Heart left ventricle (tissue), 16 donors: ENCODE data around the gene TYSND1. TPM values are rescaled to one million over a fixed set of nuclear protein-coding genes. Genes with fewer than 3 reads are reported as not detected.
A peak's percentile ranks its signal among the peaks of the same experiment; 100 is the strongest.

ENCODE experiments used
- ATAC-seq, 4 donors: fragments of 200-7000 bp; cut with Tn5 transposase; one replicate each; pipeline ENCODE4 v1.9.1; 2020 to 2022; ENCODE audit warnings: moderate library complexity in 4 of 4, mild to moderate bottlenecking in 3 of 4, moderate number of reproducible peaks in 1 of 4
- DNase-seq, 5 donors: peaks; one replicate each; pipeline ENCODE4 v3.0.0-alpha.2; 2020
- H3K27ac ChIP-seq, 12 donors: fragments of 200-600 bp; sonication (generic) in 4 of 12; one replicate each; pipeline versions ENCODE4 v1.5.0 to v1.8.0; 2016 to 2022; ENCODE audit warnings: mild to moderate bottlenecking in 2 of 12
- H3K27me3 ChIP-seq, 9 donors: fragments of 200-600 bp; sonication (generic) in 2 of 9; one replicate each; pipeline versions ENCODE4 v1.5.1 to v1.8.0; 2016 to 2022; ENCODE audit warnings: mild to moderate bottlenecking in 3 of 9
- H3K36me3 ChIP-seq, 9 donors: fragments of 200-600 bp; sonication (generic) in 2 of 9; one replicate each; pipeline versions ENCODE4 v1.5.0 to v1.8.0; 2018 to 2022; ENCODE audit warnings: mild to moderate bottlenecking in 2 of 9
- H3K4me1 ChIP-seq, 12 donors: fragments of 200-600 bp; sonication (generic) in 4 of 12; one replicate each; pipeline versions ENCODE4 v1.5.0 to v1.8.0; 2016 to 2022; ENCODE audit warnings: mild to moderate bottlenecking in 3 of 12
- H3K4me3 ChIP-seq, 12 donors: fragments of 200-600 bp; sonication (generic) in 4 of 12; one replicate each; pipeline versions ENCODE4 v1.5.0 to v1.8.0; 2017 to 2022; ENCODE audit warnings: mild to moderate bottlenecking in 9 of 12, moderate library complexity in 4 of 12
- H3K9me3 ChIP-seq, 12 donors: fragments of 200-600 bp; sonication (generic) in 4 of 12; one replicate each; pipeline versions ENCODE4 v1.5.0 to v1.8.0; 2016 to 2022; ENCODE audit warnings: mild to moderate bottlenecking in 1 of 12
- POLR2A ChIP-seq, 2 donors: fragments of 450-650 bp; IDR thresholded peaks; one replicate each; pipeline ENCODE4 v1.6.1; 2017; ENCODE audit warnings: antibody characterized with exemption in 2 of 2, mild to moderate bottlenecking in 2 of 2, moderate library complexity in 2 of 2
- WGBS, 4 donors: extraction: QIAGEN DNeasy Blood & Tissue Kit in 2 of 4; methylation state at CpG; one replicate each; pipeline versions ENCODE4 v1.1.5 to v1.1.7; 2013 to 2018; 5-methylcytosine and 5-hydroxymethylcytosine counted together
- intact Hi-C, 10 donors: fragments of 100-400 bp; cut with DNase I; formaldehyde crosslinking; loops; one replicate each; pipeline versions ENCODE4 v1.11.1 to v1.14.2; 2022
- polyA plus RNA-seq, 2 donors: library from polyadenylated mRNA; stranded (reverse); fragments of 200-250 nt; gene quantifications; one replicate each; pipeline ENCODE4 v1.2.3, GENCODE V29; 2013
- total RNA-seq, 9 donors: library from RNA; depleted of rRNA in 2 of 9; stranded (reverse); fragments of >200 nt in 2 of 9; fragmentation: NEBNext Ultra II Directional in 3 of 9; extraction: Animal tissue kit (Norgen Biotek cat#: 25700) in 3 of 9; gene quantifications; one replicate each; pipeline versions ENCODE4 v1.1.0 to v1.2.4, GENCODE V29; 2016 to 2023
- TF ChIP-seq, protein P1 (sequence below), 12 donors: fragments of 200-600 bp; sonication (generic) in 4 of 12; IDR thresholded peaks; one replicate each; pipeline versions ENCODE4 v1.5.0 to v1.8.0; 2018 to 2022; ENCODE audit warnings: antibody characterized with exemption in 12 of 12, mild to moderate bottlenecking in 5 of 12
- donor health status: ischemic (EF 13 %, LVEDD 7.1; RV severe dilation, severe dysfunction).
- donor health status: healthy with polysubstance abuse.
- donor health status: DM: no; HTN: yes; CAD: no.
- donor health status: DM: no; HTN: no; CAD: no.
- donor health status: ischemic (EF 25% LVEDD 6.9; RV normal size, moderate dysfunction).
- donor health status: ischemic (EF 25% LVEDD 5.7; RV mildly dilated, moderate dysfunction).
- donor health status: healthy.
- donor health status: DM: yes; HTN: yes; CAD: no.
- donor health status: ischemic (EF 35%, LVEDD 5.7; RV mildly dilated, moderate dysfunction).
- donor health status: nonischemic (EF 11% LVEDD 7.7; RV severe dilation, severe dysfunction).
- donor health status: DM: yes; HTN: yes; CAD: no.
- donor health status: PGD.
- donor health status: ischemic (EF 29% LVEDD 5.4; RV normal size, mild dysfunction).
- donor health status: nonischemic (EF 23%, LVEDD 6.1; RV moderate dilation, normal function).

Gene TYSND1
- total and polyA plus RNA-seq, 11 donors: 2.5 to 9.6 (median 5.1) TPM

DNA sequence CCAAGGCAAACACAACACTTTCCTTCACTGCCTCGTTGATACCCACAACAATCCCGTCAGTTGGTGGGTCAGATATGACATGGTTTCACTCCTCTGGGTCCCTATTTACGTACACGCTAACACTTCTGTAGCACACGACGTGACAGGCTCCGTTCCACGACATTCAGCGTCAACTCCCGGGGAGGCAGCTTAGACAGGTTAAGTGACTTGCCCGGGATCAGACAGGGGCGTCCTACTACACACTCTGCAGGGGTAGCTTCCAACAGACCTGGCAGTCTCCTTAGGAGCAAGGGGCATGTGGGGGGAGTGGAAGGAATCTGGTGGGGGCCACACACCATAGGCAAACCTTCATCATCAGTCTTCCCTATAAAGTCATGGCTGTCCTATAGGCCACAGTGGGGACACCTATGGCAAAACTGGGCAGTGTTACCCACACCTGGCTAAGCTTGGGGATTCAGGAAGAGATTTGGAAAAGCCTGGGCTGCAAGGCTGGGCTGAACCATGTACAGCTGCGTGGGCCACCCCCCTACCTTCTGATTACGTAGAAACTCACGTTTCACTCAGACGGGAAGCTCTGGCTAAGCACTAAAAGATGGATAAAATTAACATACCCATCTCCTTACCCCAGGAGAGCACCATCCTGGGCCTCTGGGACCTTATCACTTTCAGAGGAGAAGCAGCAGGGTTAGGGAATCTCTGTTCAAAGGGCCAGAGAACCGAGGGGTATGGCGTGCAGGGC lies 2.0 kb downstream of the TYSND1 start:
- Histone ChIP-seq H3K4me3 (peak overlapping the region in 9 of 12 donors; percentile 69 to 97 (median 87)), H3K9me3 (no peaks in the 10 kb centered on the region), H3K27me3 (no peaks in the 10 kb centered on the region), H3K4me1 (peaks cover 0 to 33% (median 15%) of the 10 kb centered on the region in 12 donors), H3K36me3 (peaks cover 0 to 22% (median 11%) of the 10 kb centered on the region in 9 donors), H3K27ac (peak overlapping the region in 3 of 12 donors; percentile 89 to 95 (median 94))
- no peak for TF ChIP-seq POLR2A (IDR thresholded peaks at IDR 0.05)
- TF ChIP-seq, protein P1, sequence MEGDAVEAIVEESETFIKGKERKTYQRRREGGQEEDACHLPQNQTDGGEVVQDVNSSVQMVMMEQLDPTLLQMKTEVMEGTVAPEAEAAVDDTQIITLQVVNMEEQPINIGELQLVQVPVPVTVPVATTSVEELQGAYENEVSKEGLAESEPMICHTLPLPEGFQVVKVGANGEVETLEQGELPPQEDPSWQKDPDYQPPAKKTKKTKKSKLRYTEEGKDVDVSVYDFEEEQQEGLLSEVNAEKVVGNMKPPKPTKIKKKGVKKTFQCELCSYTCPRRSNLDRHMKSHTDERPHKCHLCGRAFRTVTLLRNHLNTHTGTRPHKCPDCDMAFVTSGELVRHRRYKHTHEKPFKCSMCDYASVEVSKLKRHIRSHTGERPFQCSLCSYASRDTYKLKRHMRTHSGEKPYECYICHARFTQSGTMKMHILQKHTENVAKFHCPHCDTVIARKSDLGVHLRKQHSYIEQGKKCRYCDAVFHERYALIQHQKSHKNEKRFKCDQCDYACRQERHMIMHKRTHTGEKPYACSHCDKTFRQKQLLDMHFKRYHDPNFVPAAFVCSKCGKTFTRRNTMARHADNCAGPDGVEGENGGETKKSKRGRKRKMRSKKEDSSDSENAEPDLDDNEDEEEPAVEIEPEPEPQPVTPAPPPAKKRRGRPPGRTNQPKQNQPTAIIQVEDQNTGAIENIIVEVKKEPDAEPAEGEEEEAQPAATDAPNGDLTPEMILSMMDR (IDR thresholded peaks at IDR 0.05): no peak
- intact Hi-C loops: no loop called here
- 86 to 88% (median 87%) methylated on average over 18 of the region's 18 CpGs for WGBS, 4 donors
- no peak for DNase-seq
- ATAC-seq: no peak

DNA sequence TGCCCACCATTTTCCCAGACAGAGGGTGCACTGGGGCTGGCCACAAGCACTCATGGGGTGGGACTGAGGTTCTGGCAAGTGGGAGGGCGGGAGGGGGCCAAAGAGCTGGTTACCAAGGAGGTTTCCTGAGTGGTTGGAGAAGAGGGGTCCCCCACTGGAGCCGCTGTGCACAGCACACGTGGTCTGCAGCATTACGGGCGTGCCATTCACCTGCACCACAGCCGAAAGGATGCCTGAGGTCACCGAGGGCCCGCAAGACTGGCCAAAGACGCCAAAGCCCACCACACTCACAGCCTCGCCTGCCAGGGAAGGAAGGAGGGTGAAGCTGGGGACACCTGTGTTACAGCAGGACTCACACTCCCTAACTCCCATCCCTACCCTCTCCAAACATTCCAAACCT lies 3.9 kb downstream of the TYSND1 start:
- ATAC-seq (no peak), DNase-seq (no peak)
- peaks cover 0 to 16% (median 6%) of the 10 kb centered on the region in 9 donors for H3K36me3 ChIP-seq
- TF ChIP-seq, protein P1 (IDR thresholded peaks at IDR 0.05): no peak
- no peak for TF ChIP-seq POLR2A (IDR thresholded peaks at IDR 0.05)
- 94 to 98% (median 96%) methylated on average over 9 to 10 of the region's 10 CpGs for WGBS, 4 donors
- intact Hi-C loops: no loop called here
- H3K4me3 ChIP-seq: no peak overlapping the region
- no peaks in the 10 kb centered on the region for H3K27me3 ChIP-seq
- no peak overlapping the region for H3K27ac ChIP-seq
- H3K4me1 ChIP-seq: peaks cover 0 to 31% (median 15%) of the 10 kb centered on the region in 12 donors
- H3K9me3 ChIP-seq: no peaks in the 10 kb centered on the region

DNA sequence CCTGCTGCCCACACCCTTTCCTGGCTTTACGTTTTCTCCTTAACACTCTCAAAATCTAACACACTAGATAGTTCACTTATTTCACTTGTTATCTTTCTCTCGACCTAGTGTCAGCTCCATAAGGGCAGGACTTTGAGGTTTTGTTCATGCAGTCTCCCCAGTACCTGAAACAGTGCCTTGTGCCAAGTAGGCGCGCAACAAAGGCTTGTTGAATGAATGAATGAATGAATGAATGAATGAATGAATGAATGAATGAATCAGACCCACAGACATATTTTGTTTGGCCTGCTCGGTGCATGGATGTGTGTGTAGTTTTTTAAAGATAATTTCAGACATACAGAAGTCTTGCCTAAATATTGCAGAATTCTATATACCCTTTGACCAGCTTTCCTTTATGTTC lies 6.2 kb downstream of the TYSND1 start:
- ATAC-seq (no peak), DNase-seq (no peak)
- 71 to 92% (median 87%) methylated on average over 5 of the region's 5 CpGs for WGBS, 4 donors
- peaks cover 0 to 11% (median 8%) of the 10 kb centered on the region in 12 donors for H3K4me1 ChIP-seq
- H3K9me3 ChIP-seq: no peaks in the 10 kb centered on the region
- TF ChIP-seq, protein P1 (IDR thresholded peaks at IDR 0.05): no peak
- TF ChIP-seq POLR2A (IDR thresholded peaks at IDR 0.05): no peak
- intact Hi-C loops: no loop called here
- no peaks in the 10 kb centered on the region for H3K27me3 ChIP-seq
- no peak overlapping the region for H3K27ac ChIP-seq
- peaks cover 0 to 16% (median 6%) of the 10 kb centered on the region in 9 donors for H3K36me3 ChIP-seq
- no peak overlapping the region for H3K4me3 ChIP-seq

DNA sequence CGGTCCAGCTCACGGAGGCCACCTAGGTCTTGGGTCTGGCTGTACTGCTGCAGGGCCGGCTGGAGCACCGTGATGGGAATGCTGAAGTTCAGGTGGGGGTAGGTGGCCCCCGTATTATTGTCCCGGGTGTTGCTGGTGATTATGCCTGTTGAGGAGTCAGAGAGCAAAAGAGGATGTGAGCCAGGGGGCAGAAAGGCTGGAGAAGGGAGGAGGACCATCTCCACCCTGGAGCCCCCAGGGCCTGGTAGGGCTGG lies 6.6 kb downstream of the TYSND1 start:
- H3K9me3 ChIP-seq: no peaks in the 10 kb centered on the region
- intact Hi-C loops: no loop called here
- H3K36me3 ChIP-seq: peaks cover 0 to 16% (median 6%) of the 10 kb centered on the region in 9 donors
- H3K27me3 ChIP-seq: no peaks in the 10 kb centered on the region
- no peak overlapping the region for H3K27ac ChIP-seq
- TF ChIP-seq, protein P1 (IDR thresholded peaks at IDR 0.05): no peak
- TF ChIP-seq POLR2A (IDR thresholded peaks at IDR 0.05): no peak
- DNase-seq: no peak
- peaks cover 0 to 8% (median 4%) of the 10 kb centered on the region in 12 donors for H3K4me1 ChIP-seq
- ATAC-seq: no peak
- H3K4me3 ChIP-seq: no peak overlapping the region
- 78 to 93% (median 88%) methylated on average over 2 to 6 of the region's 6 CpGs for WGBS, 4 donors
